ENCODE measurements around the gene CCSER1.

- TF ChIP-seq, protein P1, sequence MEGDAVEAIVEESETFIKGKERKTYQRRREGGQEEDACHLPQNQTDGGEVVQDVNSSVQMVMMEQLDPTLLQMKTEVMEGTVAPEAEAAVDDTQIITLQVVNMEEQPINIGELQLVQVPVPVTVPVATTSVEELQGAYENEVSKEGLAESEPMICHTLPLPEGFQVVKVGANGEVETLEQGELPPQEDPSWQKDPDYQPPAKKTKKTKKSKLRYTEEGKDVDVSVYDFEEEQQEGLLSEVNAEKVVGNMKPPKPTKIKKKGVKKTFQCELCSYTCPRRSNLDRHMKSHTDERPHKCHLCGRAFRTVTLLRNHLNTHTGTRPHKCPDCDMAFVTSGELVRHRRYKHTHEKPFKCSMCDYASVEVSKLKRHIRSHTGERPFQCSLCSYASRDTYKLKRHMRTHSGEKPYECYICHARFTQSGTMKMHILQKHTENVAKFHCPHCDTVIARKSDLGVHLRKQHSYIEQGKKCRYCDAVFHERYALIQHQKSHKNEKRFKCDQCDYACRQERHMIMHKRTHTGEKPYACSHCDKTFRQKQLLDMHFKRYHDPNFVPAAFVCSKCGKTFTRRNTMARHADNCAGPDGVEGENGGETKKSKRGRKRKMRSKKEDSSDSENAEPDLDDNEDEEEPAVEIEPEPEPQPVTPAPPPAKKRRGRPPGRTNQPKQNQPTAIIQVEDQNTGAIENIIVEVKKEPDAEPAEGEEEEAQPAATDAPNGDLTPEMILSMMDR (conservative IDR thresholded peaks at IDR 0.05; ENCODE audit: low read length) = no peak
- no peak for TF ChIP-seq EZH2phosphoT487 (IDR thresholded peaks at IDR 0.05; ENCODE audit: borderline replicate concordance)
Observed at GRCh38 chr4:90142081-90142480, 14.9 kb downstream of the CCSER1 start.

Measured in Loucy (cell line).